Spleen (tissue), 11 donors: Measurements from ENCODE around the gene INPP4B. TPM values are rescaled to one million over a fixed set of nuclear protein-coding genes. Genes with fewer than 3 reads are reported as not detected.
A peak's percentile ranks its signal among the peaks of the same experiment; 100 is the strongest.

Source experiments
- DNase-seq: peaks from one replicate; pipeline ENCODE4 v3.0.0-alpha.2; 2020
- H3K27ac ChIP-seq, 8 donors: fragments of 200-600 bp; sonication (generic) in 7 of 8; 1 replicate in 4 of 8; 2 replicates in 4 of 8; pipeline versions ENCODE4 v1.5.0 to v1.8.0; 2016 to 2021; ENCODE audit warnings: inconsistent platforms in 4 of 8, mild to moderate bottlenecking in 4 of 8, moderate library complexity in 1 of 8
- H3K27me3 ChIP-seq, 7 donors: fragments of 200-600 bp; sonication (generic) in 6 of 7; replicated peaks in 1 of 7; 1 replicate in 4 of 7; 2 replicates in 3 of 7; pipeline versions ENCODE4 v1.5.0 to v1.8.0; 2016 to 2021; ENCODE audit warnings: inconsistent platforms in 3 of 7, mild to moderate bottlenecking in 1 of 7
- H3K36me3 ChIP-seq, 6 donors: fragments of 200-600 bp; sonication (generic) in 5 of 6; 1 replicate in 4 of 6; 2 replicates in 2 of 6; pipeline versions ENCODE4 v1.5.0 to v1.8.0; 2016 to 2021; ENCODE audit warnings: inconsistent platforms in 2 of 6
- H3K4me1 ChIP-seq, 6 donors: fragments of 200-600 bp; sonication (generic) in 5 of 6; 1 replicate in 3 of 6; 2 replicates in 3 of 6; pipeline versions ENCODE4 v1.5.0 to v1.8.0; 2016 to 2021; ENCODE audit warnings: inconsistent platforms in 3 of 6
- H3K4me3 ChIP-seq, 8 donors: fragments of 200-600 bp; sonication (generic) in 7 of 8; 1 replicate in 4 of 8; 2 replicates in 4 of 8; pipeline versions ENCODE4 v1.5.0 to v1.8.0; 2016 to 2021; ENCODE audit warnings: inconsistent platforms in 4 of 8, mild to moderate bottlenecking in 4 of 8, moderate library complexity in 2 of 8
- H3K9me3 ChIP-seq, 8 donors: fragments of 200-600 bp; sonication (generic) in 7 of 8; 1 replicate in 4 of 8; 2 replicates in 4 of 8; pipeline versions ENCODE4 v1.5.0 to v1.8.0; 2016 to 2021; ENCODE audit warnings: inconsistent platforms in 4 of 8
- CTCF ChIP-seq, 11 experiments: fragments of 200-600 bp in 7 of 11; fragments of 450-650 bp in 4 of 11; sonication (generic) in 4 of 11; IDR thresholded peaks in 8 of 11; conservative IDR thresholded peaks in 3 of 11; 1 replicate in 7 of 11; 2 replicates in 4 of 11; pipeline versions ENCODE4 v1.4.0 to v1.8.0; 2016 to 2021; ENCODE audit warnings: antibody characterized with exemption in 11 of 11, inconsistent platforms in 4 of 11, mild to moderate bottlenecking in 1 of 11
- POLR2A ChIP-seq, 3 donors: fragments of 450-650 bp; IDR thresholded peaks; one replicate each; pipeline ENCODE4 v1.5.1; 2017; ENCODE audit warnings: antibody characterized with exemption in 3 of 3, mild to moderate bottlenecking in 1 of 3
- POLR2AphosphoS5 ChIP-seq, 3 donors: sonication (generic); formaldehyde crosslinking; IDR thresholded peaks; one replicate each; pipeline ENCODE4 v1.5.1; 2017; ENCODE audit warnings: antibody characterized with exemption in 3 of 3
- WGBS, 5 donors: extraction: QIAGEN DNeasy Blood & Tissue Kit in 3 of 5; methylation state at CpG; one replicate each; pipeline versions ENCODE4 v1.1.5 to v1.1.7; 2013 to 2018; 5-methylcytosine and 5-hydroxymethylcytosine counted together
- intact Hi-C: fragments of 100-400 bp; cut with DNase I; formaldehyde crosslinking; loops from one replicate; pipeline ENCODE4 v1.15.0; 2023; ENCODE audit warnings: low total_unique reads
- polyA plus RNA-seq, 3 donors: library from polyadenylated mRNA; stranded (reverse); fragments of 200-250 nt; gene quantifications; one replicate each; pipeline ENCODE4 v1.2.1, GENCODE V29; 2013
- total RNA-seq, 7 donors: library from RNA; depleted of rRNA in 3 of 7; stranded (reverse); fragments of >200 nt in 3 of 7; fragmentation: NEBNext Ultra II Directional in 4 of 7; extraction: Animal tissue kit (Norgen Biotek cat#: 25700) in 4 of 7; gene quantifications; one replicate each; pipeline versions ENCODE4 v1.1.0 to v1.2.1, GENCODE V29; 2016 to 2021
- donor health status: healthy with polysubstance abuse.
- donor health status: DM: no; HTN: no; CAD: no; lungs with moderate emphysema.
- donor health status: DM: no; HTN: no; CAD: no.
- donor health status: Bipolar disorder and iron deficiency.
- donor health status: healthy.
- donor health status: DM: no; HTN: no; CAD: no.
- donor health status: DM: yes; HTN: yes; CAD: no.

The INPP4B gene
- total and polyA plus RNA-seq, 10 donors: 0.78 to 31.6 (median 26.8) TPM

DNA sequence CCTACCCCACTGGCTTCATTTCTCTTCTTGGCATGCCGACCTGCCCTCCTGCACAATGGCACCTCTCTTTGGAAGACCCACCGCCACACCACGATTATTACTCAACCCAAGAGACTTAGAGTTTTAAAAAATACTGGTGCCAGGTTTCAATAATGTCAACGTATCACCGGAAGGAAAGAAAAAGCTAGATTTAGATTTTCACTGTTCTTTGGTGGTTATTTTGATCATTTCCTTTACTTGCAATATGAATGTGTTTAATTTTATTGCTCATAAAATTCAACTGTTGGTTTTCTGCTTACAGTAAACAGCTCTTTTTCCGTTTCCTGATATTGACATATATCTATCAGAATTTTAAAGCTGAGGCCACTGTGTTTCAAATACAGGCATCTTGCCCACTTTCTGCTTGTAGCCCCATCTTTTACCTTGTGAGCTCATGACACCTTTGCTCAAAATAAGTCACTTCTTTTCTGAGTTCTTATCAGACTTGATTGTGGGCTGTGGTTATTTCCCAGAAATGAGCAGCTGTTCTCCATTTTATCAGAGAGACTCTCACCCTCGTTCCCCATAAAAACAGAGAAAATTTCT is 439.1 kb downstream of the INPP4B start:
- TF ChIP-seq POLR2AphosphoS5 (IDR thresholded peaks at IDR 0.05): no peak
- TF ChIP-seq POLR2A (IDR thresholded peaks at IDR 0.05): no peak
- TF ChIP-seq CTCF (IDR thresholded peaks at IDR 0.05 in 8 of 11, conservative IDR thresholded peaks at IDR 0.05 in 3 of 11): no peak
- Histone ChIP-seq H3K27ac (peak overlapping the region; percentile 16 to 81 (median 67)), H3K9me3 (no peaks in the 10 kb centered on the region), H3K27me3 (peaks cover 0 to 3% (median 0%) of the 10 kb centered on the region in 7 donors), H3K4me3 (peak overlapping the region in 1 of 8 donors; percentile 15), H3K36me3 (no peaks in the 10 kb centered on the region), H3K4me1 (peaks cover 0 to 50% (median 17%) of the 10 kb centered on the region in 6 donors)
- intact Hi-C loops: no loop called here
- 45 to 57% (median 50%) methylated on average over 7 of the region's 7 CpGs for WGBS, 5 donors
- DNase-seq: no peak

DNA sequence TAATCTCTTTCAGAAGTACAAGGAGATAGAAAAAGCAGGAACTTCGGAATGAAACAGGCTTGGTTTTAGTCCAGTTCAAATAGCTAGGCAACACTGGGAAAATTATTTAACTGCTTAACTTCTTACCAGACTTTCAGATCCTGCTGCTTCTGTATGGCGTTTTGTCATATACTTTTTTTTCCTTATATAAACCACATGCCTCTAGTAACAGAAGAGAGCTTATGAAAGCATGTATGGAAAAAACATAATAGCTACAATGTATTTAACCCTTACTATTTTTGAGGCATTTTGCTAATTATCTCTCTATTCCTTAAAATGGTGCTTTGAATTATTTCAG is 439.6 kb downstream of the INPP4B start:
- Histone ChIP-seq H3K27ac (peak overlapping the region; percentile 16 to 81 (median 67)), H3K9me3 (no peaks in the 10 kb centered on the region), H3K36me3 (no peaks in the 10 kb centered on the region), H3K27me3 (peaks cover 0 to 3% (median 0%) of the 10 kb centered on the region in 7 donors), H3K4me3 (peak overlapping the region in 1 of 8 donors; percentile 69), H3K4me1 (peaks cover 0 to 52% (median 17%) of the 10 kb centered on the region in 6 donors)
- intact Hi-C loops: no loop called here
- 52 to 67% (median 63%) methylated on average over 2 of the region's 2 CpGs for WGBS, 5 donors
- no peak for DNase-seq
- TF ChIP-seq POLR2AphosphoS5 (IDR thresholded peaks at IDR 0.05) (no peak), CTCF (IDR thresholded peaks at IDR 0.05 in 8 of 11, conservative IDR thresholded peaks at IDR 0.05 in 3 of 11) (no peak), POLR2A (IDR thresholded peaks at IDR 0.05) (no peak)

GRCh38 chr4:142405695-142406498 is 440.2 kb downstream of the INPP4B start:
- WGBS, 5 donors: 48 to 69% (median 60%) methylated on average over 5 of the region's 5 CpGs
- intact Hi-C loops: no loop called here
- no peaks in the 10 kb centered on the region for H3K9me3 ChIP-seq
- TF ChIP-seq POLR2AphosphoS5 (IDR thresholded peaks at IDR 0.05): no peak
- no peak for TF ChIP-seq CTCF (IDR thresholded peaks at IDR 0.05 in 8 of 11, conservative IDR thresholded peaks at IDR 0.05 in 3 of 11)
- no peak for TF ChIP-seq POLR2A (IDR thresholded peaks at IDR 0.05)
- H3K27ac ChIP-seq: peak overlapping the region; percentile 54 to 81 (median 70)
- H3K4me1 ChIP-seq: peaks cover 0 to 52% (median 17%) of the 10 kb centered on the region in 6 donors
- peaks cover 0 to 3% (median 0%) of the 10 kb centered on the region in 7 donors for H3K27me3 ChIP-seq
- H3K4me3 ChIP-seq: peak overlapping the region in 5 of 8 donors; percentile 19 to 69 (median 42)
- H3K36me3 ChIP-seq: no peaks in the 10 kb centered on the region
- no peak for DNase-seq
